BJ (cell line): Measurements from ENCODE around the gene SEC16A. TPM values are rescaled to one million over a fixed set of nuclear protein-coding genes. Genes with fewer than 3 reads are reported as not detected.

Source experiments
- CTCF ChIA-PET: fragments of 350-600 bp; formaldehyde crosslinking; extraction: SDS; loops from one replicate; lab custom pipeline; 2021; ENCODE audit warnings: antibody characterized with exemption, inconsistent platforms; lab: Yijun Ruan, JAX
- POLR2A ChIA-PET: fragments of 300-600 bp; sonication (Branson Sonifier 250); formaldehyde crosslinking; extraction: SDS; loops from one replicate; lab custom pipeline; 2021; ENCODE audit warnings: antibody characterized with exemption; lab: Charles Lee
- DNase-seq: peaks from one replicate; pipeline ENCODE4 v3.0.0-alpha.2; 2011; ENCODE audit warnings: low read depth
- H3K27me3 ChIP-seq: 2 replicates; pipeline ENCODE4 v1.6.0; 2011; ENCODE audit warnings: low read length; ENCODE audit not compliant: control insufficient read depth, insufficient read depth
- H3K36me3 ChIP-seq: 2 replicates; pipeline ENCODE4 v1.5.1; 2011; ENCODE audit warnings: low read length; ENCODE audit not compliant: control insufficient read depth, insufficient read depth
- H3K4me3 ChIP-seq: 2 replicates; pipeline ENCODE4 v1.5.1; 2011; ENCODE audit warnings: low read depth, mild to moderate bottlenecking, control low read depth, low read length
- CTCF ChIP-seq: IDR thresholded peaks from 2 replicates; pipeline ENCODE4 v1.5.1; 2011; ENCODE audit warnings: low read depth, mild to moderate bottlenecking, control low read depth, inconsistent platforms, low read length, moderate library complexity; ENCODE audit not compliant: insufficient read depth
- polyA plus RNA-seq: library from polyadenylated mRNA; depleted of rRNA; stranded (reverse); fragments of >200 nt; gene quantifications from 2 replicates; pipeline ENCODE4 v1.2.3, GENCODE V29; 2011

The SEC16A gene
- polyA plus RNA-seq, 1 experiment, result 24.4 TPM

- Histone ChIP-seq H3K4me3 (no peak overlapping the region), H3K36me3 (peaks cover 30% of the 10 kb centered on the region), H3K27me3 (no peaks in the 10 kb centered on the region)
- no peak for TF ChIP-seq CTCF
- POLR2A ChIA-PET, result no interaction called here
- CTCF ChIA-PET, result no interaction called here
- DNase-seq, result no peak
Observed at GRCh38 chr9:136521537-136521936, 38.7 kb upstream of the SEC16A start.

- TF ChIP-seq CTCF, result no peak
- Histone ChIP-seq H3K27me3 (no peaks in the 10 kb centered on the region), H3K36me3 (peaks cover 31% of the 10 kb centered on the region), H3K4me3 (no peak overlapping the region)
- ChIA-PET POLR2A (no interaction called here), CTCF (no interaction called here)
- DNase-seq, result no peak
Observed at GRCh38 chr9:136520053-136520540, 37.3 kb upstream of the SEC16A start.

GRCh38 chr9:136519263-136520052 is 36.6 kb upstream of the SEC16A start:
- TF ChIP-seq CTCF, result no peak
- Histone ChIP-seq H3K36me3 (peaks cover 36% of the 10 kb centered on the region), H3K4me3 (no peak overlapping the region), H3K27me3 (no peaks in the 10 kb centered on the region)
- POLR2A ChIA-PET, result no interaction called here
- CTCF ChIA-PET, result no interaction called here
- DNase-seq, result no peak

GRCh38 chr9:136518623-136519022 is 35.8 kb upstream of the SEC16A start:
- peaks cover 40% of the 10 kb centered on the region for H3K36me3 ChIP-seq
- ChIA-PET POLR2A (no interaction called here), CTCF (no interaction called here)
- no peak overlapping the region for H3K4me3 ChIP-seq
- no peaks in the 10 kb centered on the region for H3K27me3 ChIP-seq
- TF ChIP-seq CTCF, result no peak
- DNase-seq, result no peak

- CTCF ChIA-PET, result no interaction called here
- POLR2A ChIA-PET, result no interaction called here
- no peak overlapping the region for H3K4me3 ChIP-seq
- no peaks in the 10 kb centered on the region for H3K27me3 ChIP-seq
- no peak for DNase-seq
- TF ChIP-seq CTCF, result no peak
- peaks cover 41% of the 10 kb centered on the region for H3K36me3 ChIP-seq
Observed at GRCh38 chr9:136517950-136518349, 35.1 kb upstream of the SEC16A start.
